IPS-18c (cell line): ENCODE data around the gene TBC1D22B.
"Not testable (repeated sequence)": the region's sequence is repeated elsewhere in the genome, so short reads cannot be mapped to it uniquely, and the experiment has no call there.

Source experiments
- H3K4me3 ChIP-seq: 2 replicates; pipeline ENCODE4 v1.7.0; 2013; ENCODE audit warnings: low read depth, mild to moderate bottlenecking, low read length, moderate library complexity; ENCODE audit not compliant: insufficient read depth
- H3K9me3 ChIP-seq: one replicate; pipeline ENCODE4 v1.6.1; 2013; ENCODE audit warnings: mild to moderate bottlenecking, low read length, moderate library complexity; ENCODE audit not compliant: control insufficient read depth, insufficient read depth

The TBC1D22B gene

GRCh38 chr6:37283268-37283667, 25.7 kb downstream of the TBC1D22B start:
- Histone ChIP-seq H3K9me3 (no peaks in the 10 kb centered on the region), H3K4me3 (no peak overlapping the region)

DNA sequence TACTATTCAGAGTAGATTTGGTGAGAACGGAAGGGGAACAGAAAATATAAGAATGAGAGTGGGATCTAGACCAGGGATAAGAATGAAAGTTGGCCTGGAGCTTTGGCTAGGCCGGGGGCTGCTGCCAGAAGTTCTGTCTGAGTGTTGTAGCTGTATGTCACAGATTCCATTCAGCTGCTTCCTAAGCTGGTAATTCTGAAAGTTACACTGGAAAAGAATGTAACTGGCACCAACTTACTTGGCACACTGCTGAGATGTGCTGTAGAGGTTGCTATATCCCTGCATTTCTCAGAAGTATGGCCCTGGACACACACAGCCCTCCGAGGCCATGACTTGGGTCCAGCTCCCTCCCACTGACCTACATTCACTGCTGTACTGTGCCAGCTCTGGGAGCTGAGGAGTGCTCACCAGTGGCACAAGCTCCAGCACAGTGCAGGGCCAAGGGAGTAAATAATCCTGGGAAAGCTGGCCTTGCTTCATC, 26.1 kb downstream of the TBC1D22B start:
- Histone ChIP-seq H3K4me3 (no peak overlapping the region), H3K9me3 (no peaks in the 10 kb centered on the region)

- H3K4me3 ChIP-seq = no peak overlapping the region
- no peaks in the 10 kb centered on the region for H3K9me3 ChIP-seq
These were observed 27.2 kb downstream of the TBC1D22B start for GRCh38 chr6:37284781-37285180.

GRCh38 chr6:37285861-37286311, 28.3 kb downstream of the TBC1D22B start:
- H3K9me3 ChIP-seq = no peaks in the 10 kb centered on the region

GRCh38 chr6:37287519-37288157, 30.1 kb downstream of the TBC1D22B start:
- Histone ChIP-seq H3K9me3 (peaks cover 2% of the 10 kb centered on the region), H3K4me3 (no peak overlapping the region)

More at GRCh38 chr6:37285861-37286311, 28.3 kb downstream of the TBC1D22B start:
- no peak overlapping the region for H3K4me3 ChIP-seq

- no peak overlapping the region for H3K4me3 ChIP-seq
- peaks cover 2% of the 10 kb centered on the region for H3K9me3 ChIP-seq
These were observed 30.7 kb downstream of the TBC1D22B start for GRCh38 chr6:37288247-37288646.

DNA sequence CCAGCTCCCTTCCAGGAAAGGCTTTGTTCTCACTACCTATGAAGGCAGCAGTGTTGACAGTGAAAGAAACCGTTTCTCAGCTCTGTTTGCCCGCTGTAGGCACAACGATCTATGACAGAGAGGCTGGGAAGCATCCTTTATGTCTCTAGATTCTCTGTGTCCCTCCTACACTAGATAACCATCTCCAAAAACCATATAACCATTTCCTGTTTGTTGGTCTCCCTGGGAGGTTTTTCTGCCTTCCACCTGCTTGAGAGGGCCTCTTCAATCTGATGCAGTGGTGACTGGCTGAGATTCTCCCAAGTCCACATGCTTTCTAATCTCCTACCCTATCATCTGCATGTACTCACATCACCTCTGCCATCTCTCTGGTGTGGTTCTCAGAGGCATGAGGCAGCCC, 32.4 kb downstream of the TBC1D22B start:
- Histone ChIP-seq H3K4me3 (no peak overlapping the region), H3K9me3 (peaks cover 2% of the 10 kb centered on the region)

GRCh38 chr6:37293426-37293825, 35.9 kb downstream of the TBC1D22B start:
- Histone ChIP-seq H3K4me3 (no peak overlapping the region), H3K9me3 (peaks cover 2% of the 10 kb centered on the region)

DNA sequence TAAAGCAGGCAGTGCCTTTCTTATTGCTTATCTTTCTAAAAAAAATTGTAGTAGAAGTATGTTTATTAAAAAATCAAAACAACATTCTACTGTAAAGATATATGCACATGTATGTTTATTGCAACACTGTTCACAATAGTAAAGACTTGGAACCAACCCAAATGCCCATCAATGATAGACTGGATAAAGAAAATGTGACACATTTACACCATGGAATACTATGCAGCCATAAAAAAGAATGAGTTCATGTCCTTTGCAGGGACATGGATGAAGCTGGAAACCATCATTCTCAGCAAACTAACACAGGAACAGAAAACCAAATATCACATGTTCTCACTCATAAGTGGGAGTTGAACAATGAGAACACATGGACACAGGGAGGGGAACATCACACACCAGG, 40.1 kb downstream of the TBC1D22B start:
- H3K9me3 ChIP-seq, H3K4me3 ChIP-seq: not testable (repeated sequence)

DNA sequence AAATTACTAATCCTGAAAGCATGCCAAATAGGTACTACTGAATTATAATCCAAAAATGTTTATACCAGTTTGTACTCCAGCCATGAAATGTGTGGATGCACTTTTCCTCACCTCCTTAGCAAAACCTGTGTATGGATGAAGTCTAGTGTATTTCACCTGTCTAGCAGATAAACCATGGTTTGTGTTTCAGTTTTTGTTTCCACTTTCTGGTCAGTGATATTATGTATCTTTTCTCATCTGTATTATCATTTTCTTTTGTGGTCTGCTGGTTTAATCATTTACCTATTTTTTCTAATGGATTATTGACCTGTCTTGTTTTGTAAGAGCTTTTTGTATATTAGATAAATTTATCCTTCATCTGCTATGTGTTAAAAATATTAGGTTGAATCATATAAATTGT, 41.4 kb downstream of the TBC1D22B start:
- no peak overlapping the region for H3K4me3 ChIP-seq
- H3K9me3 ChIP-seq = no peaks in the 10 kb centered on the region

DNA sequence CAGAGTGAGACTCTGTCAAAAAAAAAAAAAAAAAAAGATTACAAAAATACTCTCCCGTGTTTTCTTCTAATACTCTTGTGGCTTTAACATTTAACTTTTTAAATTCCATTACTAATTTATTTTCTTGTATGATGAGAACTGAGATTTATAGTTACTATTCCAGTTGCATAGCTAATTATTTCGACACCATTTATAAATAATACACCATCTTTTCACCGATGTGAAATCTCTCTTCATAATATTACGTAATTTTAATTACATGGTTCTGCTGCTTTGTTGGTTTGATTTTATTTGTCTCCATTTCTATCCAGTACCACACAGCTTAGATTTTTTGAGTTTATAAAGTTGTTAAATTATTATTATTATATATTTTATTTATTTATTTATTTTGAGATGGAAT, 42.4 kb downstream of the TBC1D22B start:
- no peaks in the 10 kb centered on the region for H3K9me3 ChIP-seq
- H3K4me3 ChIP-seq = no peak overlapping the region

GRCh38 chr6:37302086-37302686, 44.6 kb downstream of the TBC1D22B start:
- H3K9me3 ChIP-seq = no peaks in the 10 kb centered on the region
- H3K4me3 ChIP-seq = no peak overlapping the region

- Histone ChIP-seq H3K4me3 (no peak overlapping the region), H3K9me3 (no peaks in the 10 kb centered on the region)
These were observed 45.6 kb downstream of the TBC1D22B start for GRCh38 chr6:37303091-37303660.

DNA sequence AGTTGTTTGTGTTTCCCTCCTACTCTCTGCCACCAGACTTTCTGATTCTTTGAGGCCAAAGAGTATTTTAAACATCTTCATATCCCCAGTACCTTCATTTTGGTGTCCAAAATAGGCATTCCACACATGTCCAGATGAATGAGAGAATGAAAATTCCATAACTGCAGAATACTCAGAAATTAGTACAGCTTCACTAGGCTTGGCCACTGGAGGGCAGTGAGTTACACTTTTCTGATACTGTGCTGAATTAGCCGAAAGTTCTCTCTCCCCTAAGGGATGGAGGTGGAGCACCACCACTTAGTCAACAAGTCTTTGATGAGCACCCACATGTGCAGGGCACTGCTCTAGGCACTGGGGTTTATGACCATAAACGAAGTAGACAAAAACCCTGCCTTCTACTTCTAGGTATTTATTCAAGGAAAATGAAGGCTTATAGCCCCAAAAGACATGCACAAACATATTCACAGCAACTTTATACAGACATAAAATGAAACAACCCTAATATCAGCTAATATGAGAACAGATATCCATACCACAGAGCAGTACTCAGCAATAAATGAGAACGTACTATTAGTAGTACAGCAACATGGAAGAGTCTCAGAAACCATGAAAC, 46.4 kb downstream of the TBC1D22B start:
- Histone ChIP-seq H3K4me3 (no peak overlapping the region), H3K9me3 (no peaks in the 10 kb centered on the region)

- Histone ChIP-seq H3K4me3 (no peak overlapping the region), H3K9me3 (no peaks in the 10 kb centered on the region)
These were observed 47.2 kb downstream of the TBC1D22B start for GRCh38 chr6:37304766-37305165.

- no peaks in the 10 kb centered on the region for H3K9me3 ChIP-seq
- H3K4me3 ChIP-seq = no peak overlapping the region
These were observed 48.4 kb downstream of the TBC1D22B start for GRCh38 chr6:37305841-37306425.

- Histone ChIP-seq H3K9me3 (no peaks in the 10 kb centered on the region), H3K4me3 (no peak overlapping the region)
These were observed 49.2 kb downstream of the TBC1D22B start for GRCh38 chr6:37306624-37307222.
